ENCODE measurements around the gene GUCA1A. TPM values are rescaled to one million over a fixed set of nuclear protein-coding genes. Genes with fewer than 3 reads are reported as not detected.

The GUCA1A gene
- total RNA-seq, 1 donor from 2014 or later: not detected

Other genes with a start within 250 kb of the GUCA1A start
- gene CCND3, start 231.6 kb upstream of the GUCA1A start, total RNA-seq: 169 and 170 TPM in 2 replicates
- gene TAF8, start 122.8 kb upstream of the GUCA1A start, total RNA-seq: 18.9 and 25.1 TPM in 2 replicates
- gene C6orf132, start 30.7 kb upstream of the GUCA1A start, total RNA-seq: 0.16 TPM in 2 replicates
- gene GUCA1B, start 21.6 kb downstream of the GUCA1A start, total RNA-seq: 0.57 and 2.0 TPM in 2 replicates
- gene MRPS10, start 44.5 kb downstream of the GUCA1A start, total RNA-seq: 73.5 and 102 TPM in 2 replicates

All from myocyte (in vitro differentiated cells).